RPMI8226 (cell line): ENCODE data around the gene MEOX1.

Source experiments
- DNase-seq: peaks from one replicate; pipeline ENCODE4 v3.0.0-alpha.2; 2015

MEOX1 gene

DNA sequence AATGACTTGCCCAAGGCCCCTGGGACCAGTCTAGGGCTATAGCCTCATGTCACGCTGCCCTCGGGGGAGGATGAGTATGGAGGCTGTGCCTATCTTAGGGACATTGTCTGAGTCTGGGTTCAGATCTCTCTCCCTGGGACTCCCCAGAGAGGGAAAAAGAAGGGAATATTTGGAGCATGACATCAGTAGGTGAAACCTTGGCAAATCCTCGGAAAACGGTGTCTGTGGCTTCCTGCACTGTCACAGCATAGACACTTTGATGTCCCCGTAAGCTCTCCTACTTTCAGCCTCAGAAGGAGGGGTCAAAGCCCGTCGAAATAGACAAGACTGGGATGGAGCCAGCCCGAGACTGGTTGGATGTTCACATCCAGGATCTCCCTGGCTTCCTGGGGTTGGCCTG, 11.3 kb downstream of the MEOX1 start:
- DNase-seq = no peak

DNA sequence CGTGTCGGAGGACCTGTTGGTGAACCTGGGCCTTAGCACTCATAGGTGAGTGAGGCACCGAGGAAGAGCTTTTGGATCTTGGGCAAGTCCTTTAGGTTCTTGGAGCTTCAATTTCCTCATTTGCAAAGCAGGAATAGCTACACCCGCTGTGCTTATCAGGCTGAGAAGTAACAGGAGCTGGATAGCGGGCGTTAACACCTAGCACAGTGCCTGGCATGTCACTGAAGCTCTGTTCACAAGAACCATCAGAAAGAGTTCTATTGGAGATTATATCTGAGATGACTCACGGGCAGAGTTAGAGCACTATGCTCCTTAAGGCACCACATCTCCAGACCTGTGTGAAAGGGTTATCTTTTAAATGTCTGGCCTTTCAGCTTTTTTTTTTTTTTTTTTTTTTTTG, 12.8 kb downstream of the MEOX1 start:
- no peak for DNase-seq

DNA sequence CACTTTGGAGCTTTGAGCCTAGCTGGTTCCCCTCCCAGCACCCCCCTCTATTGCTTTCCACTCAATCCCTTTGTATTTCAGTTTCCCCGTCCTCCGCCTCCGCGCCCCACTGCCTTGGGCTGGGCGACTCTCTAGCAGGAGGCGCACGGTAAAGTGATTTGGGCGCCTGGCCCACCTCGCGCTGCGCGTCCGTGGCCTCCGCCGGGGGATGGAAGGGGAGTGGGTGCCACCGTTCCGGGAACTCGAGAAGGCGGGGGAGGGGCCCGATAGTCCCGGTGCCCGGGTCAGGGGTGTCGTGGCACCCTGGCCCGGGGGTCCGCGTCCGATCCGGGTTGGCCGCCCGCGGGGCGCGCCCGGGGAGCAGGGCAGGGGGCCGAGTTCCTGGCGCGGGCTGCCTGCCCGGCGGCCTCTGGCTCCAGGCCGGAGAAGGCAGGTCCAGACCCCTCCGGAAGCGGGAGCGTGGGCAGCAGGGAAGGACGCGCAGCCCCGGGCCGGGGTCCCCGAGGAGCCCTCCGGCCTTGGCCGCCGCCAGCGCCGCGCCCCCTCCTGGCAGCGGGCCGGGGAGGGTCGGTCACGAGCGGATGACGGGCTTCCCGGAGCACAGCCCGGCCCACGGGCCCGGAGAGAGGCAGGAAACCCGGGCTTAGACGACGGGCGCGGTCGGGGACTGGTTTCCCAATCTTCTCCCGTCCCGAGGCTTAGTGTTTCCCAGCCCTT, 15.8 kb downstream of the MEOX1 start:
- DNase-seq = no peak

DNA sequence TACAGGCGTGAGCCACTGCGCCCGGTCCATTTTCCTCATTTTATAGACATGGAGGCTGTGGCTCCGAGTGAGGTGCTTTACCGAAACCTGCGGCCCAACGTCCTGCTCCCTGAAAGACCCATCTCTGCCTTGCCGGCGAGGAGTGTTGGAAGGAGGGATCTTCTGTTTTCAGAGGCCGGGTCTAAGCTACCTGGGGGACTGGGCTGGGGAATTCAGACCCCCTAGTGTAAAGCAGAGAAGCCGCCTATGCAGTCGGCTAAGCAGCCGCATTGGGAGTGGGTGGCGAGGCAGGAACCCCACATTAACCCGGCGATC, 16.3 kb downstream of the MEOX1 start:
- no peak for DNase-seq

DNA sequence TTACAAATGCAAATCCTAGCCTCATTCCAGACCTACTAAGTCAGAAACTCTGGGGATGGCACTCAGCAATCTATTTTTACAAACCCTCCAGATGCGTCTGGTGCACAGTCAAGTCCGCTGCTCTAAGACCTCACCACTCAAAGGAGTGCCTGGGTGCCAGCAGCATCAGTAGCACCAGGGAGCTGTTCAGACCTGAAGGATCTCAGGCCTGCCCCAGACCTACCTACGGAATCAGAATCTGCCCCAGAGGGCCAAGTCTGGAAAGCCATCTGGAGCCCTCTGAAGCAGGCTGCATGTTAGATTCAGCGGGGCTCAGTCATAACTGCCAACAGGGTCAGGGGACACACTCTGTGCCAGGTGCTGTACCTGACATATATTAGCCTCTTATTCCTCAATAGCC, 17.6 kb downstream of the MEOX1 start:
- no peak for DNase-seq

DNA sequence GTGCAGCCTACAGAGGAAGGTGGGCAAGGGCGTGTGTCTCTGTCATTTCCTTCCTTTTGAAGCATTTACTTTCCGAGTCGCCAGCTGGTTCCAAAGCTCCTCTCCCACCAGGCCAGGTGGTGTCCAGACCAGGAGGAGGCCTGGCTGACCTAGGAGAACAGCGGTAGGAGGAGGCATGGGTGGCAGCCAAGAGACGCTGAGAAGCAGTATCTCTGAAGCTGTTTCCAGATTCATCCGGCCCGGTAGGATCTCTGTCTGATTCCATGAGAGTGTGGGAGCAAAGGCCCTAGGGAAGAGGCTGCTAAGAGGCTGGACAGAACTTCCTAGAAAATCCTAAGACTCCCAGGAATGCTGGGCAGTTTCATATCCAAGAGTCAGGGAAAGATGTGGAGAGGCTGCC, 20.3 kb downstream of the MEOX1 start:
- DNase-seq = no peak

DNA sequence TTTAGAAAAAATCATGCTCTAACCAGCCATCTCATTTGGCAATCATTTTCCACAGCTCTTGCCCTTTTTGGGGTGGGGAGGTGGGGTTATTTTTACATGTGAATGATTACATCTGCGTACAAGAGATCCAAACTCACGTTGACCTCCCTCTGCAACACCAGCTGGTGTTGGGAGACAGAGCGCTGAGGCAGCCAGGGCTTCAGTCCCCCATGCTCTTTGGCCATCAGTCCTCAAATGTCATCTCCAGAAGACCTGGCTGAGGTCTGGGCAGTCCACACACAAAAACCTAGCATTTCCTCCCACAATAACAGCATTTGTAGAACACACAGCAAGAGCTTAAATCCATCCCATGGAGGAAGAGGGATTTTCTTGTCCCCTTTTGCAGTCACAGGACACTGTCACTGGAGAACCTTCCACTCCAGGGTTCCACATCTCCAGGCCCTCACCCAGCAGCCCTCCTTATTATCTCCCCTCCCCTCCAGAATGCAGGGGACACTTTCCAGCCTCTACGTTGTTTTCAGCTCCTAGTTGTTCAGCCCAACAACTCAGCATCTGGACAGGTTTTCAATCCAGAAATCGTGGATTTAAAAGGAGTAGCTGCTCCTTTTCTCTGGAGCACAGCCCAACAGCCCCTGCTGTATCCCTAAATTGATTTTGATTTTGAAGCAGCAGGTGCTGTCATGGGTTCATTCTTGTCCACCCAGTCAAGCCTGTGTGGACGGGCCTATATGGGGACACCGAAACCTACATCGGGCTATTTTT, 21.1 kb downstream of the MEOX1 start:
- no peak for DNase-seq

DNA sequence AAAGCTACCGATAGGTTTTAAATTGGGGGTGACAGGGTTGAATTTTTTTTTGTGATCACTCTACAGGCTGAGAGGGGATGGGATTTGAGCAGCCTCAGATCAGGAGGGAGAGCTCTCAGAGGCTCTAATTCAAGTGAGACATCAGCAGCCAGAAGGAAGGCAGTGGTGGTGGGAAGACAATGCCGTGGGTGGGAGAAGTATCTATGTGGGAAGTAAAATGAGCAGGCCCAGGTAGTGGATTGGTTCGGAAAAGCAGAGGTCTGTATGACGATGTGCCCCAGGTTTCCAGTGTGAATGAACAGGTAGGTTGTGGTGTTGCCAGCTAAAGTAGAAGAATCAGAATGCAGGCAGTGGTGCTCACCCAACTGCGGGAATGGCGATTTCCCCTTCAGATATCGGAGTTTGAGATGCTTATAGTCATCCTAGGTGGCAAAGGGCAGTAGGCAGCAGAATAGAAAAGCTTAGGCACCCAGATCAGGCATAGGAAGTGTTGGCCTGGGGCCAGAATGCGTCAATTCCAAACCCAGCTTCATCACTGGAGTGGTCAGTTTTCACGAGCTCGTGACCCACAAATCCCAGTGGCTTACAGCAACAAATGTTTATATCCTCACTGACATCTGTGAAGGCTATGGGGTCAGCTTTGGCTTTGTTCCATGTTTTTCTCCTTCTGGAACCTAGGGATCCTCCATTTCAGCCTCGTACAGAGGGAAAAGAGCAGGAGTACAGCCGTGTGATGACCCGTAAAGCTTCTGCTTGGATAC, 24.0 kb downstream of the MEOX1 start:
- no peak for DNase-seq

DNA sequence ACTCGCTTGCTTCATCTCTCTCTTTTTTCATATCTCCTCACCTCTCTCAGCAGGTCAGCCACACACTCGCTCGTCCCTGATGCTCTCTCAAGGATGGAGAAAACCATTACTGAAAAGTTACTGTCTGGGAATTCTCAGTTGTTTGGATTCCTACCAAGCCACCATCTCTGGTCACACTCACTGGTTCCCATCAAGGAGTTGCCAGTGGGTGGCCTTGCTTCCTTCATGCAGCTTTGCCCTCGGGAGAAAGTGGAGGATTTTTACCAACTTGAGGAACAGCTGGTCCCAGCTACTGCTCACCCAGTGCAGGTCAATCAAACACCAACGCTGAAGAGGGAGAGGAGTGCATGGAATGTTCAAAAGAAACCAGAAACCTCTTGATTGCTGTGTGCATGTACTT, 25.3 kb downstream of the MEOX1 start:
- no peak for DNase-seq

DNA sequence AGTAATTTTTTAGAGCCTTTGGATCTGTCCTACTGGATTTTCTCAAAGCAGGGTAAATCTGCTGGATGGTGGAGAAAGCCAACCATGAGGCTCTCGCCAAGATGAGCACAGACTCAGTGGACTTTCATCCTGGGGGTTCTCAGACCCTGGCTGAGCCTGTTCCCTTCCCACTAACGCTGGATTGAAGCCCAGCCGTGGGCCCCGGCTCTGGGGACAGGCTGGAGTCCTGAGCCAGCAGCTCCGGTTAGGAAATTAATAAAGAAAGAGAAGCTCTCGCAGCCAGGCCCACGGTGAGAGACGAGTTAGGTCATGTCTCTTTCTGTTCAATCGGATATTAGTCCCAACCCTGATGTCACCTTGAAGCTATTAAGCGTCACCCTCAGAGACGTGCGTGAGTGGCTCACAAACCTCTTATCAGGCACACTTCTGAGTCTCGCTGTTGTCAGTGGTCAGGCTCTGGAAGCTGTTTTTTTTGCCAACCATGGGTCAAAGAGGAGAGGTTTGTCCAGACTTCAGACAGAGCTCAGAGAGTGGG, 27.1 kb downstream of the MEOX1 start:
- no peak for DNase-seq

DNA sequence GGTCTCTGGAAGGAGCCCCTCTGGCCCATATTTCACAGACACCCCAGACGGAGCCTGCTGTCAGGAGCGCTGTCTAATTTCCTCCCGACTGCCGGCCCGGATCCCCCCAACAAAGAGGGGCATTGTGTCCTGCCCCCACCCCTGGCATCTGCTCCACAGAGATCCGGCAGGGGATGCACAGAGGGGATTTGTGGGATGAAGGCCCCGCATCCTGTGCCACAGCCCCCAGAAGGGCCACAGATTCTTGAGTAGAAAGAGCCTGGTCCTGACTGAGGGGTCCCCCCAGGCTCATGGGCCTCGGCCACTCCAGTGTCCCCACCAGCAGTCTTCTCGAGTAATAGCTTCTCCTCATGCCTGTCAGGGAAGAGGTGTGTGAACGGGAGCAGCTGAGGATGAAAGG, 29.5 kb downstream of the MEOX1 start:
- DNase-seq = no peak

DNA sequence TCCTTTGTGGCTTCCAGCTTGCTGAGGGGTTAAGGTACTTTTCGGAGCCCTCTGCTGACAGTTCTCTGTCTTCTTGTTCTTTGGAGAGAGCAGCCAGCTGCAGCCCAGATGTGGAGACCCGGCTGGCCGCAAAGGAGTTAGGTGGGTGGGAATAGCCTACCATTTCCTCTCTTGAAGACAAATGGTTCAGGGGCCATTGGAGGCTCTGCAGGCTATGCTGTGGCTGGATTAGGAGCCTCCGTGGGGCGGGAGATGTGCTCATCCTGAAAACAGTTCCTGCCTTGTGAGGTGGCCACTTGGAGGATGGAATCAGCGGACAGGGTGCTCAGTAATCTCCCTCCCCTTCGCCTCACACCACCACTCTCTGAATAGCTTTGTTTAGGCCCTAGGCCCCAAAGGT, 30.3 kb downstream of the MEOX1 start:
- no peak for DNase-seq

DNA sequence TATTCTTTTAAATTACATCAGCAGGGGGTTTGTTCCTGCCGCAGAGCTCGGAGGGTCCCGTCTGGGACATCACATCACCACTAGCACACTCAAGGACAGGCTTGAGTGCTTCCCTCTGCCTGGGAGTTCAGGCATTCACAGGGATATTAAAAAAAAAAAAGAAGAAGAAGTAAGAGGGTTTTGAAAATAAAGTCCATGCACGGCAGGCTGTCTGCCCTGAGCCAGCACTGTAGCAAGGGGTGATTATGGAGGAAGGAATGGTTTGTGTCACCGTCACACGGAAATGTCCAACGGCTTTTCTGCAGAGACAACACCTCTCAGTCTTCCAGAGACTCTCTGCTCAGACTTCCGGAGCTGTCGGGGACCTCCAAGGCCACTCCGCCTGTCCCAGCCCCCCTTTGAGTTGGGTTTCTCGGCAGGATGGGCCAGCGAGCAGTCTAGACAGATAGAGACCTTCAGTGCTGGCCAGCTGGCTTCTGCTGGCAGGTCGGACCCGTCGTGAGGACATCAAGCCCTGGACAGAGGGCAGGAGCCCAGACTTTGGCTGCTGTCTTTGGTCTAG, 33.6 kb downstream of the MEOX1 start:
- DNase-seq = no peak

DNA sequence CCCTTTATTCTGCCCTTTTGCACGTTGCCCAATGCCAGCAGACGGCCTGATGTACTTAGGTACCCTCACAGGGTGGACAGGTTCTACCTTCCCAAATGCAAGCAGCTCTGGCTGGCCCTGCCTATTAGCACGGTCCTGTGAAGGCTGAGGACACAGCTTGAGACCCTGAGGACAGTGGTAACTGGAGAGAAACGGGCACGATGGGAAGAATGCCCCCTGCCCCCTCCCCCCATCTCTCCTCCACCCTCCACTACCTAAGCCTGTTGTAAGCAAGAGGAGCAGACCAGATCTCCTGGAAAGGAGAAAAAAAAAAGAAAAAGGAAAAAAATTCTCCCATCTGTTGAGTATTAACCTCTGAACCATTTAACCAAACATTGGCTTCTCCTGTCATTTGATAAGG, 34.1 kb downstream of the MEOX1 start:
- DNase-seq = no peak

DNA sequence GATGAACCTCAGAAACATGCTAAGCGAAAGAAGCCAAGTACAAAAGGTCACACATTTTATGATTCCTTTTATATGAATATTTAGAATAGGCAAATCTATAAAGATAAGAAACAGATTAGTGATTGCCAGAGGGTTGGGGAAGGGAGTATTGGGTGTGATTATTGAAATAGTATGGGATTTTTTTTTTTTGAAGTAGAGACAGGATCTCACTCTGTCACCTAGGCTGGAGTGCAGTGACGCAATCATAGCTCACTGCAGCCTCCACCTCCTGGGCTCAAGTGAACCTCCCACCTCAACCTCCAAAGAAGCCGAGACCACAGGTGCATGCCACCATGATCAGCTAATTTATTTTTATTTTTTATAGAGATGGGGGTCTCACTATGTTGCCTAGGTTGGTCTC, 35.7 kb downstream of the MEOX1 start:
- DNase-seq = no peak

DNA sequence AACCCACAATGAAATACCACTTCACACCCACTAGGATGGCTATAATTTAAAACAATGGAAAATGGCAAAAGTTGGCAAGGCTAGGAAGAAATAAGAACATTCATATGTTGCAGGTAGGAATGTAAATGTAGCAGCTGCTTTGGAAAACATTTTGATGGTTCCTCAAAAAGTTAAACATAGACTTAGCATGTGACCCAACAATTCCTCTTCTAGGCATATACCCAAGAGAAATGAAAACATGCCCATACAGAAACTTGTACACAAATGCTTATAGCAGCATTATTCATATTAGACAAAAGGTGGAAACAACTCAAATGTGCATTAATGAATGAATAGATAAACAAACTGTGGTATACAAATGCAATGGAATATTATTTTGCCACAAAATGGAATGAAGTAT, 36.1 kb downstream of the MEOX1 start:
- no peak for DNase-seq

DNA sequence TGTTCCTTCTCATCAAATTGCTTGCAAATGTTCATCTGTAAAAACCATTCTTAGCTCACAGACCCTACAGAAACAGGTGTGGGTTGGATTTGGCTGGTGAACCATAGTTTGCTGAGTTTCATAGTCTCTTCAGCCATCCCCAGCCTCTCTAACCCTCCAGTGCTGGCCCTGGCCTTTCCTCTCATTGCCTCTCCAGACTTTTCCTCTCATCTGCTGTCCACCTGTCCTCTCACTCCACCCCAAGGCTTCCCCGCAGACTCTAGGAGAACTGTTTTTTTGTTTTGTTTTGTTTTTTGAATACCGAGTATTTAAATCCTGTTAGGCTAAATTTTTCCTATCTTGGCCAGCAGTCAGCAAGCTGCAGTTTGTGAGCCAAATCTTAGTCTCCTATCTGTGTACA, 41.1 kb downstream of the MEOX1 start:
- DNase-seq = no peak

DNA sequence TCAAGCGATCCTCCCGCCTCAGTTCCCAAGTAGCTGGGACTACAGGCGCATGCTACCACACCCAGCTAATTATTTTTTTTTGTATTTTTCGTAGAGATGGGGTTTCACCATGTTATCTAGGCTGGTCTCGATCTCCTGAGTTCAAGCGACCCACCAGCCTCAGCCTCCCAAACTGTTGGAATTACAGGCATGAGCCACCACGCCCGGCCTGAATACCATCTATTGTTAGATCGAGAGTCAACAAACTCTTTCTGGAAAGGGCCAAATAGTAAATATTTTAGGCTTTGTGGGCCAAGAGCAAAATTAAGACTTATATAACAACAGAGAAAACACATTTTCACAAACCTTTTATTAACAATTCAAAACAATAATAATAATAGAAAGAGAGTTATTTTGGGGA, 41.6 kb downstream of the MEOX1 start:
- no peak for DNase-seq

DNA sequence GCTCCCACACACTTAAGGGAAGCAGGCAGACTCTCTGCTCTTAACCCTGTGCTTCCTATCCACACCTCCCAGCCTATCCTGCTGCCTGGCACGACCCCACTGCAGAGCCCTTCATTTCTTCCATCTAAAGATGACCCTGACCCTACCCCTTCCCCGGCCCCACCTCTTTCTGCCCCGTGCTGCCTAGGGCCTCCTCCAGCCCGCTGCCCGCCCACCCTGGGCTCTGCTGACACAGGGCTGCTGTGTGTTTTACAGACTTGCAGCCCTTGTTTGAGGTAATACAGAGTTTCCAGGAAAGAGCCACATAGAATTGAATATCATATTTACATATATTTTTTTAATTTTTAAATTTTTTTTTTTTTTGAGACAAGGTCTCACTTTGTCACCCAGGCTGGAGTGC, 42.0 kb downstream of the MEOX1 start:
- DNase-seq = no peak

DNA sequence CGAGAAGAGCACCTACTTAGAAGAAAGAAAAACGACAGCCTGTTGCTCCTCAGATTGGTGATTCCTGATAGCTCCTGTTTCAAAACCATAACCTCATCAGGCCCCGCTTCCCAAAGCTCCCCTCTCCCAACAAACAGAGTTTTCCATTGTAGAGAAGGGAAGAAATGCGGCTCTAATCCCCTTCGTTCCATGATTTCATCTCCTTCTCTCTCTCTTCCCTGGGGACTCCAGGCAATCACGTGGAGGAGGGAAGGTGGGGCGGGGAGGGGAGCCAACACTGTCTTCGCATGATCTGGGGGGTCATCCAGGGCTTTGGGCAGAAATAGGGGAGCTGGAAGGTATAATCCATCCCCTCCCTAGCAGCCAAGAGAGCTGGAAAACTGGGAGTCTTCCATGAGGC, 43.4 kb downstream of the MEOX1 start:
- no peak for DNase-seq

DNA sequence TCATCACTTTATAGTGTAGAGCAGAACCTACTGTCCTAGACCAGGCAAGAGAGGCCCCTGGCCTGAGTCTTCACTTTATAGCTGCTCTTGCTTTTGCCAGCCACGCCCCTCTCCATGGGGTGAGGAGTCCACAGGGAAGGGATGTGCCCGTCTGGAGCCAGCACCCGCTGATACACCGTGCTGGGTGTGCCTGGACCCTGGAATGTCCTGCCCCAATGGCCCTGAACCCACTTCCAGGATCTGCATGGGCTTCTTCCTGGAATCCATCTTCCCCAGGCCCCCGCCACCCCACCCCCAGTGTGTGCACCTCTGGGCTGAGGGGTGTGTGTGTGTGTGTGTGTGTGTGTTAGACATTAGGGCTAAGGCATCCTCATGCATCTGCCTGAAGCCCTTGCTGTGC, 44.9 kb downstream of the MEOX1 start:
- no peak for DNase-seq

DNA sequence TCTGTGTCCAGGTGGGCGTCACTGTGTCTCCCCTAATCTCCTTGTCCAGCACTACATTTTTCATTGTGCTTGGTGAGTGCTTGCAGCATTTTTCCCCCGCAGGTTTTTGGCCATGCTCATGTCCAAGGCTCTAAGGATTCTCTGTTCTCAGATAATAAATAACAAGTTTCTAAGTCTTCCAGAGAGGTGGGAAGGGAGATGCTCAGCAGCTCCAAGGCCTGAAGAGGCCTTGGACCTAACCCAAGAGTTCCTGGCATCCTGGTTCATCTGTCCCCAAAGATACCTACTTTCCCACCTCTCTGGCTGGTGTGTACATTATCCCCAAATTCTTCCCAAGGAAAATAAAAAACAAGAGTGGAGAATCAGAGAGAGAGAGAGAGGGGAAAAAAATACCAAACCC, 45.3 kb downstream of the MEOX1 start:
- no peak for DNase-seq

DNA sequence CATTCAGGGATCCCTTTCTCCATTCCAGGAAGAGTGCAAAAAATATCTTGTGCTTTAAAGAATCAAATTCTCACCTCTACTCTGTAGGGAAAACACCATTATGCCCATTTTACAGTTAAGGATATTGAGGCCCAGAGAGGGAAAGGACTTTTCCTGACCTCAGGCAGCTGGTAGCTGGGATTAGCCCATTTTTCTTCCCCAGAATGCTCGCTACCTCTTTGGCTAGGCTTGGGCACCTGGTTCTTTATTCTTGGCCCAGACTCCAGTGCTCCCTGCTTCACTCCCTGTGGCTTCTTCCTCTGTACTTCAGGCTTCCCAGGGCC, 45.7 kb downstream of the MEOX1 start:
- DNase-seq = no peak
